NCI-H1105 (cell line): ENCODE data around the gene TUBAL3.
"Not testable (repeated sequence)": the region's sequence is repeated elsewhere in the genome, so short reads cannot be mapped to it uniquely, and the experiment has no call there.

ENCODE experiments used
- DNase-seq: peaks from one replicate; lab custom pipeline; 2025; lab: John Stamatoyannopoulos, UW

The TUBAL3 gene

GRCh38 chr10:5423771-5424170, 19.1 kb upstream of the TUBAL3 start:
- no peak for DNase-seq

- no peak for DNase-seq
Measured at GRCh38 chr10:5419466-5420094, 15.0 kb upstream of the TUBAL3 start.

- no peak for DNase-seq
Measured at GRCh38 chr10:5418584-5418983, 14.0 kb upstream of the TUBAL3 start.

GRCh38 chr10:5416981-5417380, 12.4 kb upstream of the TUBAL3 start:
- DNase-seq, result no peak

- no peak for DNase-seq
Measured at GRCh38 chr10:5413012-5413938, 8.6 kb upstream of the TUBAL3 start.

- peak; percentile 69 for DNase-seq
Measured at GRCh38 chr10:5412277-5412941, 7.8 kb upstream of the TUBAL3 start, which contains the start of gene NET1. TSS of gene NET1 (plus strand) at chr10:5412557. CDS start at chr10:5412693, 136 bp downstream.

GRCh38 chr10:5411941-5412276, 7.3 kb upstream of the TUBAL3 start:
- no peak for DNase-seq

GRCh38 chr10:5410787-5411186, 6.2 kb upstream of the TUBAL3 start:
- DNase-seq, result not testable (repeated sequence)

- no peak for DNase-seq
Measured at GRCh38 chr10:5406918-5407317, 2.3 kb upstream of the TUBAL3 start.

GRCh38 chr10:5402798-5403197, 1.8 kb downstream of the TUBAL3 start:
- DNase-seq, result no peak

- no peak for DNase-seq
Measured at GRCh38 chr10:5400468-5401240, 4.0 kb downstream of the TUBAL3 start.

- DNase-seq, result no peak
Measured at GRCh38 chr10:5399332-5399731, 5.3 kb downstream of the TUBAL3 start.

- DNase-seq, result no peak
Measured at GRCh38 chr10:5396556-5397300, 7.9 kb downstream of the TUBAL3 start.

GRCh38 chr10:5395168-5395567, 9.5 kb downstream of the TUBAL3 start:
- DNase-seq, result no peak

GRCh38 chr10:5393529-5393928, 11.1 kb downstream of the TUBAL3 start:
- no peak for DNase-seq

- DNase-seq, result no peak
Measured at GRCh38 chr10:5391790-5392189, 12.8 kb downstream of the TUBAL3 start.

GRCh38 chr10:5390607-5391205, 13.9 kb downstream of the TUBAL3 start:
- no peak for DNase-seq

- no peak for DNase-seq
Measured at GRCh38 chr10:5387169-5387568, 17.5 kb downstream of the TUBAL3 start.

GRCh38 chr10:5385224-5385623, 19.4 kb downstream of the TUBAL3 start:
- DNase-seq, result no peak

GRCh38 chr10:5381187-5381586, 23.4 kb downstream of the TUBAL3 start:
- no peak for DNase-seq

- not testable (repeated sequence) for DNase-seq
Measured at GRCh38 chr10:5380395-5380794, 24.2 kb downstream of the TUBAL3 start.
